Stomach (tissue), 9 donors: Measurements from ENCODE around the gene NUP62. TPM values are rescaled to one million over a fixed set of nuclear protein-coding genes. Genes with fewer than 3 reads are reported as not detected.
"Not testable (repeated sequence)": the region's sequence is repeated elsewhere in the genome, so short reads cannot be mapped to it uniquely, and the experiment has no call there.

Experiments
- DNase-seq, 2 donors: peaks; one replicate each; pipeline versions ENCODE4 v3.0.0 to v3.0.0-alpha.2; 2013 to 2019
- H3K27ac ChIP-seq, 5 donors: fragments of 200-600 bp in 4 of 5; sonication (generic) in 4 of 5; one replicate each; pipeline ENCODE4 v1.5.1; 2013 to 2019; ENCODE audit warnings: mild to moderate bottlenecking in 1 of 5, moderate library complexity in 1 of 5
- H3K27me3 ChIP-seq, 3 donors: fragments of 200-600 bp; sonication (generic); one replicate each; pipeline ENCODE4 v1.5.1; 2017 to 2019; ENCODE audit warnings: mixed run types in 1 of 3
- H3K36me3 ChIP-seq, 4 donors: fragments of 200-600 bp; sonication (generic); 1 replicate in 3 of 4; 2 replicates in 1 of 4; pipeline ENCODE4 v1.5.1; 2016 to 2019
- H3K4me1 ChIP-seq, 4 donors: fragments of 200-600 bp; sonication (generic); one replicate each; pipeline ENCODE4 v1.5.1; 2016 to 2019
- H3K4me3 ChIP-seq, 4 donors: fragments of 200-600 bp; sonication (generic) in 3 of 4; one replicate each; pipeline ENCODE4 v1.5.1; 2016 to 2019; ENCODE audit warnings: mild to moderate bottlenecking in 1 of 4
- H3K9me3 ChIP-seq, 4 donors: fragments of 200-600 bp; sonication (generic); one replicate each; pipeline ENCODE4 v1.5.1; 2016 to 2019
- CTCF ChIP-seq, 7 experiments: fragments of 450-650 bp in 4 of 7; fragments of 200-600 bp in 3 of 7; sonication (generic) in 3 of 7; IDR thresholded peaks; one replicate each; pipeline ENCODE4 v1.5.1; 2016 to 2019; ENCODE audit warnings: antibody characterized with exemption in 7 of 7, control low read depth in 2 of 7, mild to moderate bottlenecking in 1 of 7
- EP300 ChIP-seq: sonication (generic); formaldehyde crosslinking; IDR thresholded peaks from one replicate; pipeline ENCODE4 v1.6.1; 2017; ENCODE audit warnings: antibody characterized with exemption
- POLR2A ChIP-seq, 4 donors: fragments of 450-650 bp; IDR thresholded peaks; one replicate each; pipeline ENCODE4 v1.6.1; 2016; ENCODE audit warnings: antibody characterized with exemption in 4 of 4, control low read depth in 2 of 4, mild to moderate bottlenecking in 1 of 4, moderate library complexity in 1 of 4
- POLR2AphosphoS5 ChIP-seq, 3 donors: sonication (generic); formaldehyde crosslinking; IDR thresholded peaks; one replicate each; pipeline ENCODE4 v1.6.1; 2016; ENCODE audit warnings: antibody characterized with exemption in 3 of 3
- WGBS, 5 donors: extraction: QIAGEN DNeasy Blood & Tissue Kit in 3 of 5; methylation state at CpG; one replicate each; pipeline versions ENCODE4 v1.1.5 to v1.1.7; 2013 to 2018; 5-methylcytosine and 5-hydroxymethylcytosine counted together
- intact Hi-C: fragments of 100-400 bp; cut with DNase I; formaldehyde crosslinking; loops from one replicate; pipeline ENCODE4 v1.15.1; 2023; ENCODE audit warnings: low total_unique reads
- polyA plus RNA-seq, 3 donors: library from polyadenylated mRNA; stranded (reverse); fragments of 200-250 nt; gene quantifications; one replicate each; pipeline ENCODE4 v1.2.3, GENCODE V29; 2013
- total RNA-seq, 5 donors: library from RNA; depleted of rRNA; stranded (reverse); fragments of >200 nt; gene quantifications; one replicate each; pipeline versions ENCODE4 v1.1.0 to v1.2.3, GENCODE V29; 2014 to 2016
- donor health status: healthy with polysubstance abuse.
- donor health status: Bipolar disorder and iron deficiency.
- donor health status: healthy.

NUP62 gene
- total and polyA plus RNA-seq, 8 donors: 5.3 to 58.0 (median 15.2) TPM

GRCh38 chr19:49972841-49973240 lies 43.5 kb upstream of the NUP62 start:
- H3K27ac ChIP-seq: no peak overlapping the region
- H3K4me1 ChIP-seq: peaks cover 0 to 9% (median 7%) of the 10 kb centered on the region in 4 donors
- H3K4me3 ChIP-seq: no peak overlapping the region
- H3K27me3 ChIP-seq: peaks cover 0 to 24% (median 7%) of the 10 kb centered on the region in 3 donors
- H3K36me3 ChIP-seq: peaks cover 3 to 40% (median 35%) of the 10 kb centered on the region in 4 donors
- intact Hi-C loops: no loop called here
- no peak for DNase-seq
- TF ChIP-seq EP300 (no peak), POLR2AphosphoS5 (IDR thresholded peaks at IDR 0.05) (no peak), CTCF (IDR thresholded peaks at IDR 0.05) (no peak), POLR2A (IDR thresholded peaks at IDR 0.05) (no peak)
- WGBS, 5 donors: 82 to 93% (median 87%) methylated on average over 2 to 6 of the region's 6 CpGs
- H3K9me3 ChIP-seq: no peaks in the 10 kb centered on the region

GRCh38 chr19:49971991-49972411 lies 42.7 kb upstream of the NUP62 start:
- Histone ChIP-seq H3K27me3 (peaks cover 0 to 24% (median 7%) of the 10 kb centered on the region in 3 donors), H3K36me3 (peaks cover 3 to 32% (median 27%) of the 10 kb centered on the region in 4 donors), H3K4me1 (peaks cover 0 to 9% (median 7%) of the 10 kb centered on the region in 4 donors), H3K27ac (no peak overlapping the region), H3K4me3 (no peak overlapping the region), H3K9me3 (no peaks in the 10 kb centered on the region)
- intact Hi-C loops: no loop called here
- no peak for TF ChIP-seq CTCF (IDR thresholded peaks at IDR 0.05)
- no peak for TF ChIP-seq POLR2AphosphoS5 (IDR thresholded peaks at IDR 0.05)
- no peak for TF ChIP-seq EP300
- TF ChIP-seq POLR2A (IDR thresholded peaks at IDR 0.05): no peak
- 20 to 64% (median 53%) methylated on average over 1 to 12 of the region's 12 CpGs for WGBS, 5 donors
- DNase-seq: peak; percentile 58 to 61

- DNase-seq, H3K36me3 ChIP-seq, H3K27ac ChIP-seq, intact Hi-C loops, H3K4me3 ChIP-seq, H3K4me1 ChIP-seq, H3K9me3 ChIP-seq: not testable (repeated sequence)
- 12 to 22% (median 18%) methylated on average over 1 to 4 of the region's 9 CpGs; no CpG with 5 or more reads in 1 of the 5 donors for WGBS, 5 donors
- H3K27me3 ChIP-seq: peaks cover 0 to 30% (median 7%) of the 10 kb centered on the region in 3 donors
Measured at GRCh38 chr19:49969355-49969754, 40.1 kb upstream of the NUP62 start.

- TF ChIP-seq EP300 (no peak), POLR2AphosphoS5 (IDR thresholded peaks at IDR 0.05) (no peak), POLR2A (IDR thresholded peaks at IDR 0.05) (no peak), CTCF (IDR thresholded peaks at IDR 0.05) (no peak)
Measured at GRCh38 chr19:49968279-49968922, 39.1 kb upstream of the NUP62 start.

GRCh38 chr19:49960980-49961379 lies 31.7 kb upstream of the NUP62 start, which contains the start of gene SIGLEC11:
Gene SIGLEC11, minus strand, starts transcription at chr19:49961172. Its CDS starts 91 bp downstream, at chr19:49961081.
- DNase-seq, H3K4me3 ChIP-seq, H3K27ac ChIP-seq, H3K4me1 ChIP-seq, H3K9me3 ChIP-seq, H3K36me3 ChIP-seq, intact Hi-C loops: not testable (repeated sequence)
- 58 to 82% (median 67%) methylated on average over 2 to 5 of the region's 10 CpGs for WGBS, 5 donors
- peaks cover 0 to 14% (median 0%) of the 10 kb centered on the region in 3 donors for H3K27me3 ChIP-seq

More at GRCh38 chr19:49968279-49968922, 39.1 kb upstream of the NUP62 start:
- no peak overlapping the region for H3K4me3 ChIP-seq
- H3K36me3 ChIP-seq: no peaks in the 10 kb centered on the region
- intact Hi-C loops: no loop called here
- peak overlapping the region in 1 of 5 donors; percentile 22 for H3K27ac ChIP-seq
- DNase-seq: no peak
- H3K4me1 ChIP-seq: peaks cover 0 to 9% (median 7%) of the 10 kb centered on the region in 4 donors
- no peaks in the 10 kb centered on the region for H3K9me3 ChIP-seq
- 71 to 90% (median 73%) methylated on average over 5 of the region's 5 CpGs for WGBS, 5 donors
- peaks cover 0 to 30% (median 7%) of the 10 kb centered on the region in 3 donors for H3K27me3 ChIP-seq

- H3K4me3 ChIP-seq, H3K27ac ChIP-seq, H3K36me3 ChIP-seq, H3K9me3 ChIP-seq, DNase-seq, H3K4me1 ChIP-seq, intact Hi-C loops: not testable (repeated sequence)
- 30% methylated on average over 2 of the region's 12 CpGs; no CpG with 5 or more reads in 4 of the 5 donors for whole genome bisulfite sequencing, 5 donors
- H3K27me3 ChIP-seq: peaks cover 0 to 14% (median 0%) of the 10 kb centered on the region in 3 donors
Measured at GRCh38 chr19:49959892-49960291, 30.6 kb upstream of the NUP62 start.

- H3K36me3 ChIP-seq, H3K9me3 ChIP-seq, H3K4me3 ChIP-seq, DNase-seq, intact Hi-C loops, H3K27ac ChIP-seq: not testable (repeated sequence)
- WGBS, 5 donors: 51 to 59% (median 55%) methylated on average over 10 to 13 of the region's 13 CpGs
- H3K27me3 ChIP-seq: peaks cover 0 to 14% (median 0%) of the 10 kb centered on the region in 3 donors
- peaks cover 12 to 22% (median 18%) of the 10 kb centered on the region in 4 donors for H3K4me1 ChIP-seq
Measured at GRCh38 chr19:49958596-49958995, 29.3 kb upstream of the NUP62 start.

GRCh38 chr19:49958144-49958543 lies 28.8 kb upstream of the NUP62 start:
- peaks cover 0 to 14% (median 0%) of the 10 kb centered on the region in 3 donors for H3K27me3 ChIP-seq
- intact Hi-C loops, H3K36me3 ChIP-seq, DNase-seq, H3K9me3 ChIP-seq, H3K4me3 ChIP-seq: not testable (repeated sequence)
- 16 to 51% (median 41%) methylated on average over 4 to 9 of the region's 9 CpGs for WGBS, 5 donors
- H3K4me1 ChIP-seq: peaks cover 12 to 27% (median 20%) of the 10 kb centered on the region in 4 donors
- peak overlapping the region in 2 of 5 donors; percentile 34 to 44 for H3K27ac ChIP-seq
